CD4-positive, alpha-beta T cell treated with Interleukin-6 at 100 ng/mL for 8 hours (primary cell): ENCODE data around the gene PRDM16.

Experiments used
- DNase-seq: peaks from one replicate; pipeline ENCODE4 v3.0.0-alpha.2; 2020; ENCODE audit warnings: mixed read lengths, low spot score

The PRDM16 gene

DNA sequence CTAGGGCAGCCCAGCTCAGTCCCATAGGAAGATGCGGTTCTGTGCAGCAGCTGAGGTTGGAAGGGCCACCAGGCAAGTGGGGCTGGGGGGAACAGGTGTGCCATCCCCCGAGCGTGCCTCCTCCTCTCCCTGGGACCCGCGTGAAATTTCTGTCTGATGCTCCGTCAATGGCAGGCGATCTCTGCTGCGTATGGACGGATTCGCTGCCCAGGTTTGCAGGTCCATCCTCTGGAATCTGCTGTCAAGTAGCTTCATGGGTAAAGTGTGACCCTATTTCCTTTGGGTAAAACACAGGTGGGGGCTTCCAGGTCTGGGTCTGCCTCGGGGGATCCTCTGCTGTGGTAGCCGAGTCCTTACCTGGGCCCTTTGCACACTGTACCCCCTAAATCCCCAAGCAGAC is 270.9 kb downstream of the PRDM16 start:
- DNase-seq: no peak

DNA sequence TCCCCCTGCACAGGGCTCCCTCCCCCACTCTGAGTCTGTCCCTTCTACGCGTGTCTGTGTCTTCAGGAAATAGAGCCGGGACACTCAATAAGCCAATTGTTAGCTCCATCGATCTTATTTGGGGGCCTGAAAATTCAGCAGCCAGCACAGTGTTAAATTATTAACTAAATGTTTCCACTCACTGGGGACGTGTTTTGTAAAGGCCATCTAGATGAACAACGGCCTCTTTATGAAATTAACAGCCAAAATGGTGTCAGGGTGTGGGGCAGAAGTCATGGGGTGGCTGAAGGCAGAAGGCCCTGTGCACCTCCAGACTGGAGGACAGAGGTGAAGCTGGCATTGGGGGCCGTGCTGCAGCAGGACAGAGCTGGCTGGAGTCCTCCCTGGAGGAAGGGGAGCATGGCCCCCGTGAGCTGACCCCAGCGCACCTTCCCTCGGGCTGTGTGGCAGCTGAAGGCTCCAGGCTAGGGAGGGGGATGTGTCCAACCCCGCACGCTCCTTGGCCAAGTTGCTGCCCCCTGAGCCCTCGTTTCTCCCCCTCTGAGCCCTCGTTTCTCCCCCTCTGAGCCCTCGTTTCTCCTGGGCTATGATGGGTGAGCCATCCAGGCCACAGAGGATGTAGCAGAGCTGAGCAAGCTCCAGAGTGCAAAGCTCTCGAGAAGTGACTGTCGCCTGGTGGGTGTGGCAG is 271.7 kb downstream of the PRDM16 start:
- no peak for DNase-seq

DNA sequence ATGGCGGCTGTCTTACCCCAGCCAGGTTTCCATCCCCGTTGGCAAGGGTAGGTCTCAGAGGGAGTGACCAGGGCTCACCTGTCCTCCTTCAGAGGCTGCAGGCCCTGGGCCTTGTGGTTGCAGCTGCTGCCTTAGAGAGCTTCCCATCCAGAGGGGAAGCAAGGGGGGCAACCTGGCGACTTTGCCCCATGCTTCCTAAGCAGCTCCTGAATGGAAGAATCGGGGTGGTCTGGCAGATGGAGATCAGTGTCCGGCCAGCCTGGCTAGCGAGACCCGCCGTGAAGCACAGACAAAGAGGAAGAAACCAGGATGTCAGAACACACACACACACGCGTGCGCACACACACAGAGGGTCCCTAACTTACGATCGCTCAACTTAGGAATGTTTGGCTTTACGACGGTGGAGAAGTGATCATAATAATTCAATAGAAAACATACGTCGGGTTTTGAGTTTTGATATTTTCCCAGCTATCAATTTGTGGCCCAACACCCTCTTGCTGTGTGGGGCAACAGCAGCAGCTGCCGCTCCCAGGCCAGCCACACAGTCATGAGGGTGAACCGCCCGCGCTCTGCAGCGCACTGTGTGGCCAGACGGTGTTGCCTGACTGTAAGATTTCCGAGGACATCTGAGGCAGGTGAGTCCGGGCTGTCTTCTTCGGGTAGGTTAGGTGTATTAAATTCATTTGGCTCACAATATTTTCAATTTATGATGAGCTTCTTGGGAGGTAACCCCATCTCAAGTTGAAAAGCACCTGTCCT is 272.4 kb downstream of the PRDM16 start:
- DNase-seq: no peak

DNA sequence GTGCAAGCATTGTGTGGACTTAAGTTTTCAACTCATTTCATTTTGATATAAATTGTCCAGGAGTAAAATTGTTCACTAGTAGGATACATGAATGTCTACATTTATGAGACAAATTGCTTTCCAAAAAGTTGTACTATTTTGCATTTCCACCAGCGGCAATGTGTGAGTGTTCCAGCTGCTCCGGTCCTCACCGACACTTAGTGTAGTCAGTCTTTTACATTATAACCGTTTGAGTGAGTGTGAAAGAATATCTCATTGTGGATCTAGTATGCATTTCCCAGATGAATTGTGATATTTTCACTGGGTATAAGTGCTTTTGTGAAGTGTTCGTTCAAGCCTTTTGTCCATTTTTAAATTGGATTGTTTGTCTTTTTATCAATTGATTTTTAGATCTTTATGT is 274.0 kb downstream of the PRDM16 start:
- DNase-seq: no peak

DNA sequence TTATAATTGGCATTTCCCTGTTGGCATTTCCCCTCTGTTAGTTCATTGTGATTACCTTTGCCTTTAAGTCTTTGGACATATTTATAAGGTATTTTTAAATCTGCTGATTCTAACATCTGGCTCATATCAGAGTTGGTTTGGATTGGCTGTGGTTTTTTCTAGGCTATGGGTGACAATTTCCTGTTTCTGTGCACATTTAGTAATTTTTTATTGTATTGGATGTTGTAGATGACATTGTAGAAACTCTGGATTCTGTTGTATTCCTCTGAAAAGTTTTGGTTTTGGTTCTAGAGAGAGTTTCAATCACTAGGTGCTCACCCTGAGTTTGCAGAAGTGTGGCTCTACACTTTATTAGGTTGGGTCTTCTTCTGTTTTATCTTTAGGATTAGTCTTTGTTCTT is 275.4 kb downstream of the PRDM16 start:
- no peak for DNase-seq

DNA sequence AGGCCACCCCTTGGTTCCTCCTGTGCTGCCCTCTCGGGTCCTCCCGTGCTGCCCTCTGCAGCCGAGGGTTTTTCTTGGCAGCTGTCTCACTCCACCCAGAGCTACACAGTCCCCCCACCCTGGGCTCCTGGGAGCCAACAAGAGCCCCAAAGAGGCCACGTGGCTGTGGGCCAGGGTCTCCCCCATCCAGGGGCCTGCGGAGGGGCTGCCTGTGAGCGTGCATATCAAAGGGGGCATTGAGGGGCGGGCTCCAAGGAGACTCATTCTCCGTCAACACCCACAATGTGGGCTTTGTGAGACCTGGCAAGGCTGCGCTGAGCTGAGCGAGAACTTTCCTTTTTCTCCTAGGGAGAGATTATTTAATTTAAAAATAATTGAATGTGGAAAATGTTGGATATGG is 276.8 kb downstream of the PRDM16 start:
- DNase-seq: no peak

DNA sequence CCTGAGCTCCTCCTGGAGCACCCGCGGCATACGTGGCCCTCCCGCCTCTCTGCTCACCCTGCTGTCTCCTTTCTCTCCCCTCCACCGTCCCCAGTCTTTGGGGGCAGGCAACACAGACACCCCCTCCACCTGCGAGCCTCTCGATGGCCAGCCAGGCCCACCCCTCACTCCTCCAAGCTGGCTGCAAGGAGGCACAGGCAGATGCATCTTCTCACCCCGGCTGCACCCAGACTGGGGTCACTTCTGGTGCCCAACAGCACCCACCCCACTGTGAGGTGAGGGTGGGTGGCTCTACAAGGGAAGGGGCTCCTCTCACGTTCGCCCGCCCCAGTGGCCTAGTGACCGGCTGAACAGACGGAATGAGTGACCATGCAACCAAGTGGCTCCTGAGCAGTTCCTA is 277.5 kb downstream of the PRDM16 start:
- no peak for DNase-seq

DNA sequence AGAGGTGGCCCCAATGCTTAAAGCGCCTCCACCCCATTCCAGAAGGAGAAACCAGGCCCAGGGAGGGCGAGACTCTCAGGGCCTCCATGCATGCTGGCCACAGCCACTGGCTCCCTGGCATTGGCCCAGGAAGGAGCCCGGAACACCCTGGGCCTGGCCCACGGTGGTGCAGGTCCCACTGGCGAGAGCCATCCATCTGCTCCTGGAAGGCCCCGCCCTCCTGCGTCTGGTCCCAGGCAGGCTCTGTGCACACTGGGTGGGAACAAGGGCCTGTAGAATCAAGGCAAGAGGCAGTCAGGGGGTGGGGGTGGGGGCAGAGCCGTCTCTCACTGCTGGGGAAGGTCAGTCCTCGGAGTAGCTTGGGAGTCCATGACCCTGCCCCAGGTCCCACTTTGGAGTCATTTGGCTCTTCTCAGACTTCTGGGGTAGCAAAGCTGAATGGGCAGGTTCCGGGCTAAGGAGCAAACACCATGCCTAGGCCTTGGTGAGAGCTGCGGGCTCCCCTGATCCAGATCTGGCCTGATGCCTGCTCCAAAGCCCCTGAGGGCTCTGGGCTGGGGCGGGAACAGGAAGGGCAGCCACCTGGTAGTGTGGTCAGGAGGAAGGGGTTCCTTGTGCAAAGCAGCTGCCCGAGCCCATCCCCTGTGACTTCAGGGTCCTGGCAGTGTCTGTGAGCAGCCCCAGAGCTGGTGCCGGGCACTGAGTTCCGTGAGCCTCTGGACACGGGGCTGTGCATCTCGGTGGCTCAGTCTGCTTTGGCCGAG is 278.4 kb downstream of the PRDM16 start:
- no peak for DNase-seq

DNA sequence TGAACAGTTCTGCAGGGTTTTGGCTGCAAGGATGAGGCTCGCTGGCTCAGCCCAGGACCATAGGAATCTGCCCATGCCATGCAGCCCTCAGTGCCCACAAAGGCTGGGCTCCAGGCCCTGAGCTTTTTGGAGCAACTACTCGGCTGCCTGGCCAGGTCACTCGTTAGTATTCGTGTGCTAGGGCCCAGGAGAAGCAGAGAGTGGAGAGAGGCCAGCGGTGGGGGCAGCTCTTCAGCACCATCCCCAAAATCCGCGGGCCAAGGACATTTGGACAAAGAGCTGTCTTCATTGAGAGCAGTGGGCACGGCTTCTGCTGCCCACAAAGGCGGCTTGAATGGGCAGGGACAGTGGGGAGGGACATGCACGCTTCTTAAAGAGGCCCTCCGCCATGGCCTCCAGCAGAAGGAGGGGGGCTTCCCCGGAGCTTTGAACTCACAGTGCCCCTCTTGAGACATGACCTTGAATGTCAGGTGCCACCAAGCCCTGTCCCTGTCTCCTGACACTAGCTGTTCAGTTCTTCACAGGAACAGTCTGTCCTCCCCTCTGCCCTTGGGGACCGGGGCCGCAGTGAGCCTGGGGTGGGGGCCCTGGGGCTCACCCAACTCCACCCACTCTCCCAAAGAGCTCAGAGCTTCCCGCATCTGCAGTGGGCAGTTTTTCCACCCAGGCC is 279.3 kb downstream of the PRDM16 start:
- DNase-seq: no peak

DNA sequence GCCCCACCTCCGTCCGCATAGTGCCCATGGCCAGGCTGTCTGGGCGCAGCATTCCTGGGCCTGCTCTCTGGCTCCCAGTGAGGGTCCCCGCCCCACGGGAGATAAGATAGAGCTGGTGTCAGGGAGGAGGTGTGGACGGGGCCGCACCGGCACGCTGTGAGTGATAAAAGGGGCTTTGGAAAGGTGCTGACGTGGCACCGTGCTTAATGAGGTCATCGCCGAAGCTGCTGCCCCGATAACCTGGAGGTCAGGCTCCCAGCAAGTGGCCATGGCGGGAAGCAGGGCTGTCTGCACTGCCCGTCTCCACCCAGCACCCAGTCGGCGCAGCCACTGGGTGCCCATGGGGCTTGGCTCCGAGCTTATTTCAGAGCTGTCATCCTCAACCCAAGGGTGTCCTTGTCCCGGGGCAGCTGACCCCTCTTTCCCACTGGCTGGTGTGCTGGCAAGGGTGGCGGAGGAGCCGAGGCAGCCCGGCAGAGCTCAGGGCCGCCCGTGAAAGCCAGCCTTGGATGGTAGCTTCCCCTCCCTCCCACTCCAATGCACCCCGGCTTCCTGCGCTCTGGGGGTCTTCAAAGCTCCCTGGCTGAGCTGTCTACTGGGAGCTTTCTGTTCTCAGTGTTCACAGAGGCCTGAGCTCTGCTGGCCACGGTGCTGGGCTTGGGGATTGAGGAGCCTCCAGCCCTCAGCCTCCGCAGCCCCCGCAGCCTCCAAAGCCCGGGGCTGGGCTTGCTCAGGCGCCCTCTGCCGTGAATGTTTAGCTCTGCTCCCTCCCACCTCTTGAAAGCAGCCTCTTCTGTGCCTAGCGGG is 280.4 kb downstream of the PRDM16 start:
- no peak for DNase-seq

DNA sequence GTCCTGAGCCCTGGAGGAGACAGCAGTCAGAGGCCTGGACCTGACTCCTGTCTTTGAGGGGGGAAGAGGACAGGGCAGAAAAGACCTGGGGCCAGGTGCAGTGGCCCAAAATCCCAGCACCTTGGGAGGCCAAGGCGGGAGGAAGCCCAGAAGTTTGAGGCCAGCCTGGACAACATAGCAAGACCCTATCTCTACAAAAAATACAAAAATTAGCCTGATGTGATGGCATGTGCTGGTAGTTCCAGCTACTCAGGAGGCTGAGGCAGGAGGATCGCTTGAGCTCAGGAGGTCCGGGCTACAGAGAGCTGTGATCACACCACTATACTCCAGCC is 280.9 kb downstream of the PRDM16 start:
- DNase-seq: no peak

DNA sequence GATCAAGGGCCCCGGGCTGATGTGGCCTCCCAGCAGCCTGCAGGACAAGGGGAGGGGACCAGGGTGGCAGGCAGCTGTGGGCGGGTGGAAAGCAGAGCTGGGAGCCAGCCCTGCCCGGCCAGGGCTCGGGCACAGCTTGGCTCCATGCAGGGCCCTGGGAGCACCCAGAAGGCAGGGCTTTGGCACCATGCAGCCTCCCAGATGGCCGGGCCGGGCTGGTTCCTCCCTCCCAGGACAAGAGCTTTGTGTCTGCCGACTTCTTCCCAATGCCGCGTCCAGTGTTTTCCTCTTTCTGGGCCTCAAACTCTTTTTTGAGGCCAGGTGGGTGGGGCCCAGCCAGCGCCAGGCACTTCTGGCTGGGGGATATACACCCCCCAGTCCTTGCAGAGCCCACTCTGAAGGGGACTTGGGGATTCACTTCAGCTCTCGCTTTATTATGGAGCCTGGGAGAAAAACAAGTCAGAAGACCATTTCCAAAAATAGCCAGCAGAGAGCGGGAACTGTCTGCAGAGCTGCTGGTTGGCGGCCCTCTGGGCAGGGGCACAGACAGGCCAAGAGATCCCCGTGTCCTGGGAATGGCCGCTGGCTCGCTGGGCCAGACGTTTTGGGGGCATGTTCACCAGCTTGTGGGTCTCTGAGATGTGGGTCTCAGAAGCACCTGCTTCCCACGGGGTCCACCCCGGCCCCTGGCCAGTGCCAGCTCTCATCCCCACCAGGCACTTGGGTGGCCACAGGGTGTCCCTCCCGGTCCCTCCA is 281.7 kb downstream of the PRDM16 start:
- DNase-seq: no peak

DNA sequence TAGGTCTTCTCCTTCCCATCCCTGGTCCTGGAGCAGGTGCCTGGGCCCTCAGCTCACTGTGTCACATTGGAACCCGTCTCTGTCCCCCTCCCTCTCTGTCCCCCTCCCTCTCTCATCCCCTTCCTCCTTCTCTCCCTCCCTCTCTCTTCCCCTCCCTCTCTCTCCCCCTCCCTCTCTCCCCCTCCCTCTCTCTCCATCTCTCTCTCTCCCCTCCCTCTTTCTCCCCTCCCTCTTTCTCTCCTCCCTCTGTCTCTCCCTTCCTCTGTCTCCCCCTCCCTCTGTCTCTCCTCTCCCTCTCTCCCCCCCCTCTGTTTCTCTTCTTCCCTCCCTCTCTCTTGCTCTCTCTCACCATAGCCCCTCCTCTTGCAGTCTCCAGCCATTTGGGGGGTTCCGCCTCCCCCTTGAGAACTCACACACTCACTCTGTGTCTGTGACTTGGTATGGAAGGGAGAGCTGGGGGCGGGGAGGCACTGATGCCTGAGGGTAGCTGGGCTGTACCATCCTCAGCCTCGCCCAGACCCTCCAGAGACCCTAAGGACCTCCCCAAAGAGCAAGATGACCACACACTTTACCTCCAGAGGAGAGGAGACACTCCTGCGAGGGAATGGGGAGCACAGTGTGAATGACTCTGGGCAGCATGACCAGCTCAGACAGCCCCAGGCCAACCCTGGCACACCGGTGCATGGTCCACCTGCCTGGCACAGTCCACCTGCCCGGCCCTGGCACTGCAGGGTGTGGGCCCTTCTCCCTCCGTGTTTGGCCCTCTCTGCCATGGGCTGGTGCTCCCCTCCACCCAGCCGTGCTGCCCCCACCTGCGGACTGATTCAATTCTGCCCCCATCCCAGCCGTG is 282.7 kb downstream of the PRDM16 start:
- DNase-seq: no peak

DNA sequence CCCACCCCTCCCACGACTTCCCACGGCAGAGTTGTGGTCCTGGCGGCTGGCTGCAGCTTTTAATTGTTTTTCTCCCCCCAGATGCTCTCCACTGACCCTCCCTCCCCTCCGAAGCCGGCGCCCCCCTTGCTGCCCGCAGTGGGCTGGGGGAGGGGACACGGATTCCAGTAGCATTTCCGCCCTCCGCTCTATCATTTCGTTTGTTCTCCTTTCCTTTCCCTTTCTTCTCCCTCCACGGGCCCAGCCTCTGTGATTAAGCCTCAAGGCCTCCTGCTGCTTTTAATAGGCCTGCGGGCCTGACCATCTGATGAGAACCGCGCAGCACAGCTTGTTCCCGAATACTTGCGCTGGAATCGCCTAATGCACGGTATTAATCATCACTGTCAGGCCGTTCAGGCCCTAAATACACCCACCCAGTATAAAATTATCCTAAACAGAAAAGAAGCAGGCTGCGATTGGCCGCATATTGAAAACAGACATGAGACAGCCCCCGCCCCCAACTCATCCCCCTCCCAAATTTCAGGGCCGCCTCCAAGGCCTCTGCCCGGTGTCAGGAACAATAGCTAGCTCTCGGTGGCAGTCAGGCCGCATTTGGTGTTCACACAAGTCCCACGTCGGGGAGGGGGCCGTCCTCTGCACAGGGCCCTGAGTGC is 283.4 kb downstream of the PRDM16 start:
- no peak for DNase-seq

DNA sequence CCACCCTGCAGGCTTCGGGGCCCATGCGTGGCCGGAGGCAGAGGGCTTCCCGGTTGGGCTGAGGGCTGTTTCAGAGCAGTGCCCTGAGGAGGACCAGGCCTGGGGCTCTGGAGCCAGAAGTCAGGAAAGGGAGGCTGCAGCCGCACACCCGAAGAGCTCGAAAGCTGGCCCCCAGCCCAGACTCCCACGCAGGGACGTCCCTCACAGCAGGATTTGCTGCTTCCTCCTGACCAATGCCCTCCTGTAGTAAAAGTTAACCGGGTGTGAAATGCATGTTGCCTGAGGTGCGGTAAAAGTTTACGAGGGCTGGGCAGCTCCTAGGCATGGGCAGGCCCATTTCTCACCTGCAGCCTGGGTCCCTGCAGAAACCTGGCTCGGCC is 283.9 kb downstream of the PRDM16 start:
- DNase-seq: no peak

DNA sequence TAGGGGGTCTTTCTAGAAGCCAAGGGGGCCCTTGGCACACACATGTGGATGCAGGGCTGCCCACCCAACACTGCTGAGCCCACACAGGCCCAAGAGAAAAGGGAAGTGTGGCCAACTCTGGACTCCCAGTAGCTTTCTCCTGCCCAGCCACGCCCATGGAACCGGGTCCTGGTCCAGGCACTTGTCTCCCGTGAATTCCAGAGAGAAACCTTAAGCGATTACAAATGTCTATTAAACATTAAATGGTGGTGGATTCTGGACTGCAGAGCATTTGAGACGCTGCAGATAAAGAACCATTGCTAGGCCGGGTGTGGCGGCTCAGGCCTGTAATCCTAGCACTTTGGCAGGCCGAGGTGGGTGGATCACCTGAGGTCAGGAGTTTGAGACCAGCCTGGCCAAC is 284.9 kb downstream of the PRDM16 start:
- DNase-seq: no peak

DNA sequence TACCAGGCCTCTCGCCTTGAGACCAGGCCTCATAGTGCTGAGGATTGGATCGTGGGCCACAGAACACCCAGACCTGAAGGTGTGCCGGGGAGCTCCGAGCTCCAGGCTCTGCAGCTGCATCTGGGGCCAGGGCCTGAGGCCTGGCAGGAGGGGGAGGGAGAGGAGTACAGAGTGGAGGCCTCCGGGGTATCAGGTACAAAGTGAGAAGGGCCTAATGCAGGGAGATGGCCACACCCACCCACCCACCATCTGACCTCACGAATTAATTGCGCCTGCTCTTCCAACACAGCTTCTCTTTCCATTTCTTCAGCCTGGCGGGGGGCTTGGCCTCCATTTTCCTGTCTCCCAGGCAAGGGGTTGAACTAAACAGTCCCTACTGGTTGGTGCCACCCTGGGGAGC is 286.1 kb downstream of the PRDM16 start:
- DNase-seq: no peak

DNA sequence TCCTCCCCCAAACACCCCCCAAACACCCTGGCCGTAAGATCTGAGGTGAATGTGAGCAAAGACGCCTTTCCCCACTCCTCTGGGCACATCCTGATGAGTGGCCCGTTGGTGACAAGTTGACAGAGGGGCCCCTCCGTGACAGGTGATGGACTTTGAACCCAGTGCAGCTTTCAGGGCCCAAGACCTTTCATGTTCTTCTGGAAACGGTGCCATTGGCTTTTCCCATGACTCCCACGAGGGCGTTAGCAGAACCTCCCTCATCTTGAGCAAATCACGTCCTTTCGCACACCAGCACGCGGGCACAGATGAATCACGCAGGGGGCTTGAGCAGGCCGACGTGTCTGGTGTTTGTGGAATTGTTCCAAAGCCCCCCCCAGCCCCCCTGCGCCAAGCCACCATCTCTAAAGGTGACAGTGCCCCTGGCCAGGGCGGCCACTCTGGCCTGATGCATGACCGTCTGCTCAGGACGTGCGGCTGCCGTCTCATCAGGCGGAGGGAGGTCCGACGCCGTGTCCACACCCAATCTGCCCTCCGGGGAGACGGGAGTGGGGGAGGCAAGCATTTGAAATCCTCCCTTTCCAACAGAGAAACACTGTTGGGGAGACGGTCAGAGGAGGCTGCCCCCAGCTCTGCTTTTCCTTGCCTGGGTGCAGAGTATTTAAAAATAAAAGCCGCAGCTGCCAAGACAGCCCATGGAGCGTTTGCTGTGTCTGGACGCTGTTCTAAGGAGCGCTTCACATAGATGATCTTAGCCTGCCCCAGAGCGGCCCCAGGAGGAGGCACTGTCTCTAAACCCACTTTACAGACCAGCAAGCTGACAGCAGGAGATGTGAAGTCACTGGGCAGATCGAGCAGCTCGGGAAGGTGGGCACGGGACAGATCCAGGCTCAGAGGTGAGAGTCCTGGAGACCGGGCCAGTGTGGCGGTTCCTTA is 287.2 kb downstream of the PRDM16 start:
- DNase-seq: no peak
